Measurements from ENCODE around the gene FBXL16.

FBXL16 gene

GRCh38 chr16:684961-685696, 20.5 kb downstream of the FBXL16 start:
- Histone ChIP-seq H3K27ac (ENCODE audit: low read depth, low read length) (no peak overlapping the region), H3K9ac (ENCODE audit: low read length) (no peak overlapping the region), H3K36me3 (ENCODE audit: control insufficient read depth, insufficient read depth, low read length) (peaks cover 18% of the 10 kb centered on the region), H3K27me3 (ENCODE audit: control insufficient read depth, insufficient read depth, low read length) (no peaks in the 10 kb centered on the region), H3K4me3 (ENCODE audit: low read length) (peak overlapping the region; percentile 8), H3K4me1 (ENCODE audit: control insufficient read depth, insufficient read depth, low read length) (peaks cover 19% of the 10 kb centered on the region)

GRCh38 chr16:684071-684794, 21.4 kb downstream of the FBXL16 start, which contains the start of gene JMJD8:
JMJD8 (minus strand) TSS chr16:684334; CDS start chr16:684319, 15 bp downstream.
- Histone ChIP-seq H3K4me3 (ENCODE audit: low read length) (peak within 1 kb of the TSS; percentile 91), H3K27ac (ENCODE audit: low read depth, low read length) (peak within 1 kb of the TSS; percentile 66), H3K4me1 (ENCODE audit: control insufficient read depth, insufficient read depth, low read length) (peaks cover 15% of the 10 kb centered on the region), H3K9ac (ENCODE audit: low read length) (peak within 1 kb of the TSS; percentile 49), H3K27me3 (ENCODE audit: control insufficient read depth, insufficient read depth, low read length) (no peaks in the 10 kb centered on the region), H3K36me3 (ENCODE audit: control insufficient read depth, insufficient read depth, low read length) (peaks cover 18% of the 10 kb centered on the region)

GRCh38 chr16:683396-684070, 22.1 kb downstream of the FBXL16 start:
- Histone ChIP-seq H3K36me3 (ENCODE audit: control insufficient read depth, insufficient read depth, low read length) (peaks cover 18% of the 10 kb centered on the region), H3K27me3 (ENCODE audit: control insufficient read depth, insufficient read depth, low read length) (no peaks in the 10 kb centered on the region), H3K9ac (ENCODE audit: low read length) (peak overlapping the region; percentile 49), H3K4me3 (ENCODE audit: low read length) (peak overlapping the region; percentile 91), H3K27ac (ENCODE audit: low read depth, low read length) (peak overlapping the region; percentile 32), H3K4me1 (ENCODE audit: control insufficient read depth, insufficient read depth, low read length) (peaks cover 15% of the 10 kb centered on the region)

- Histone ChIP-seq H3K9ac (ENCODE audit: low read length) (no peak overlapping the region), H3K4me1 (ENCODE audit: control insufficient read depth, insufficient read depth, low read length) (peaks cover 15% of the 10 kb centered on the region)
Measured at GRCh38 chr16:682493-683395, 22.9 kb downstream of the FBXL16 start.

GRCh38 chr16:681746-682427, 23.7 kb downstream of the FBXL16 start:
- no peaks in the 10 kb centered on the region for H3K27me3 ChIP-seq (ENCODE audit: control insufficient read depth, insufficient read depth, low read length)
- H3K27ac ChIP-seq (ENCODE audit: low read depth, low read length) = no peak overlapping the region
- H3K9ac ChIP-seq (ENCODE audit: low read length) = no peak overlapping the region
- peak overlapping the region; percentile 66 for H3K4me3 ChIP-seq (ENCODE audit: low read length)
- peaks cover 15% of the 10 kb centered on the region for H3K36me3 ChIP-seq (ENCODE audit: control insufficient read depth, insufficient read depth, low read length)
- H3K4me1 ChIP-seq (ENCODE audit: control insufficient read depth, insufficient read depth, low read length) = peaks cover 15% of the 10 kb centered on the region

More at GRCh38 chr16:682493-683395, 22.9 kb downstream of the FBXL16 start:
- H3K4me3 ChIP-seq (ENCODE audit: low read length) = no peak overlapping the region
- H3K27me3 ChIP-seq (ENCODE audit: control insufficient read depth, insufficient read depth, low read length) = no peaks in the 10 kb centered on the region
- peaks cover 18% of the 10 kb centered on the region for H3K36me3 ChIP-seq (ENCODE audit: control insufficient read depth, insufficient read depth, low read length)
- no peak overlapping the region for H3K27ac ChIP-seq (ENCODE audit: low read depth, low read length)

GRCh38 chr16:680967-681745, 24.4 kb downstream of the FBXL16 start:
- Histone ChIP-seq H3K27me3 (ENCODE audit: control insufficient read depth, insufficient read depth, low read length) (no peaks in the 10 kb centered on the region), H3K36me3 (ENCODE audit: control insufficient read depth, insufficient read depth, low read length) (peaks cover 15% of the 10 kb centered on the region), H3K4me1 (ENCODE audit: control insufficient read depth, insufficient read depth, low read length) (peaks cover 15% of the 10 kb centered on the region), H3K27ac (ENCODE audit: low read depth, low read length) (peak overlapping the region; percentile 82), H3K4me3 (ENCODE audit: low read length) (peak overlapping the region; percentile 66), H3K9ac (ENCODE audit: low read length) (peak overlapping the region; percentile 34)

GRCh38 chr16:680625-680945, 25.0 kb downstream of the FBXL16 start:
- peak overlapping the region; percentile 66 for H3K4me3 ChIP-seq (ENCODE audit: low read length)
- peak overlapping the region; percentile 82 for H3K27ac ChIP-seq (ENCODE audit: low read depth, low read length)
- peaks cover 15% of the 10 kb centered on the region for H3K36me3 ChIP-seq (ENCODE audit: control insufficient read depth, insufficient read depth, low read length)
- peak overlapping the region; percentile 75 for H3K9ac ChIP-seq (ENCODE audit: low read length)
- peaks cover 15% of the 10 kb centered on the region for H3K4me1 ChIP-seq (ENCODE audit: control insufficient read depth, insufficient read depth, low read length)
- no peaks in the 10 kb centered on the region for H3K27me3 ChIP-seq (ENCODE audit: control insufficient read depth, insufficient read depth, low read length)

- Histone ChIP-seq H3K27ac (ENCODE audit: low read depth, low read length) (peak within 1 kb of the TSS; percentile 82), H3K9ac (ENCODE audit: low read length) (peak within 1 kb of the TSS; percentile 75), H3K27me3 (ENCODE audit: control insufficient read depth, insufficient read depth, low read length) (no peaks in the 10 kb centered on the region), H3K4me1 (ENCODE audit: control insufficient read depth, insufficient read depth, low read length) (peaks cover 18% of the 10 kb centered on the region), H3K36me3 (ENCODE audit: control insufficient read depth, insufficient read depth, low read length) (peaks cover 15% of the 10 kb centered on the region), H3K4me3 (ENCODE audit: low read length) (peak within 1 kb of the TSS; percentile 77)
Measured at GRCh38 chr16:679814-680624, 25.6 kb downstream of the FBXL16 start, which contains the start of gene STUB1. STUB1 (plus strand) TSS chr16:680410; CDS start chr16:680526, 116 bp downstream.

GRCh38 chr16:678858-679813, 26.5 kb downstream of the FBXL16 start:
- Histone ChIP-seq H3K4me1 (ENCODE audit: control insufficient read depth, insufficient read depth, low read length) (peaks cover 19% of the 10 kb centered on the region), H3K4me3 (ENCODE audit: low read length) (peak overlapping the region; percentile 77), H3K27me3 (ENCODE audit: control insufficient read depth, insufficient read depth, low read length) (no peaks in the 10 kb centered on the region), H3K27ac (ENCODE audit: low read depth, low read length) (peak overlapping the region; percentile 70), H3K9ac (ENCODE audit: low read length) (no peak overlapping the region), H3K36me3 (ENCODE audit: control insufficient read depth, insufficient read depth, low read length) (peaks cover 15% of the 10 kb centered on the region)
